Suprapubic skin (tissue), 4 donors: Measurements from ENCODE around the gene OSGEPL1.
A peak's percentile ranks its signal among the peaks of the same experiment; 100 is the strongest.

Experiments used
- EP300 ChIP-seq: sonication (generic); formaldehyde crosslinking; IDR thresholded peaks from one replicate; pipeline ENCODE4 v1.6.1; 2017; ENCODE audit warnings: antibody characterized with exemption
- POLR2A ChIP-seq, 2 donors: fragments of 450-650 bp; IDR thresholded peaks; one replicate each; pipeline ENCODE4 v1.6.1; 2017; ENCODE audit warnings: antibody characterized with exemption in 2 of 2, mild to moderate bottlenecking in 2 of 2, moderate library complexity in 2 of 2
- POLR2AphosphoS5 ChIP-seq, 3 donors: sonication (generic); formaldehyde crosslinking; IDR thresholded peaks; one replicate each; pipeline ENCODE4 v1.6.1; 2017; ENCODE audit warnings: antibody characterized with exemption in 3 of 3
- TF ChIP-seq, protein P1 (sequence below), 2 donors: fragments of 200-600 bp in 1 of 2; fragments of 450-650 bp in 1 of 2; sonication (generic) in 1 of 2; IDR thresholded peaks; one replicate each; pipeline ENCODE4 v1.5.1; 2016 to 2019; ENCODE audit warnings: antibody characterized with exemption in 2 of 2, mild to moderate bottlenecking in 1 of 2, moderate library complexity in 1 of 2

DNA sequence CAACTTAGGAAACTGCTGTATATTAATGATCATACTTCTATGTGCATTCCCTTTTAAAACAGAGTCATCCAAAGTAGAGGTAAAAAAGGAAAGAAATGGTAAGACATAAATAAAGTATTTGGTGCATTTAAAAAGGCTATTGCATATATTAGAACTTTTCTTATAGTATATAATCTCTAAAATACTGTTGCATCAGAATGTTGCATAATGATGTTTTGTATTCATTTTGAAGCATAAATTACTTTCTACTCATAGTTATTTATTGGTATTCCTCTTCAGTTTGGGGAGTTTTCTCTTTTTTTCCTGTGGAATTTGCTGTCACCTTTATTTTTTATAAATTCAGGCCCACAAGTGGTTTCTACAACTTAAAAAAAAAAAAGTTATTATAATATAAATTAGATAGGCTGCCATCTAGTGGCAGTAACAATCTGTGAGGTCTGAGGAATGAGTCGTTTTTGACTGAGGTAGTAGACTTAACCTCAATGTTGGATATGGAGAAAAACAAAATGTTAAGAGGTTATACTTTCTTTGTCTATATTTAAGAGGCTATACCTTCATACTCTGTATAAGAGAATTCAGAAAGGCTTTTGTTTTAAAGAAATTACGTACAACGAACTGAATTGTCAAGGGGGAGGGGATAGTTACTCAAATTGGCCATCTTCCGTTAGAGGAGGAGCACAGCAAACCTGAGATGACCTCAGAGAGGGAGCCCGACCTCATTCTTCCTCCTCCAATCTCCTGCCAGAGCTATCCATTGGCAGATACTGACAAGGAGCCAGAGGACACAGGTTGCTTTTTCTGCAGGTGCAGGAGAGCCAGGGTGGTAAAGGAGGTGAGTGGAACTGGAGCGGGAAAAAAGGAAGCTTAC, 64.3 kb downstream of the OSGEPL1 start:
- TF ChIP-seq POLR2A (IDR thresholded peaks at IDR 0.05) (no peak), POLR2AphosphoS5 (IDR thresholded peaks at IDR 0.05) (no peak), EP300 (no peak)
- TF ChIP-seq, protein P1, sequence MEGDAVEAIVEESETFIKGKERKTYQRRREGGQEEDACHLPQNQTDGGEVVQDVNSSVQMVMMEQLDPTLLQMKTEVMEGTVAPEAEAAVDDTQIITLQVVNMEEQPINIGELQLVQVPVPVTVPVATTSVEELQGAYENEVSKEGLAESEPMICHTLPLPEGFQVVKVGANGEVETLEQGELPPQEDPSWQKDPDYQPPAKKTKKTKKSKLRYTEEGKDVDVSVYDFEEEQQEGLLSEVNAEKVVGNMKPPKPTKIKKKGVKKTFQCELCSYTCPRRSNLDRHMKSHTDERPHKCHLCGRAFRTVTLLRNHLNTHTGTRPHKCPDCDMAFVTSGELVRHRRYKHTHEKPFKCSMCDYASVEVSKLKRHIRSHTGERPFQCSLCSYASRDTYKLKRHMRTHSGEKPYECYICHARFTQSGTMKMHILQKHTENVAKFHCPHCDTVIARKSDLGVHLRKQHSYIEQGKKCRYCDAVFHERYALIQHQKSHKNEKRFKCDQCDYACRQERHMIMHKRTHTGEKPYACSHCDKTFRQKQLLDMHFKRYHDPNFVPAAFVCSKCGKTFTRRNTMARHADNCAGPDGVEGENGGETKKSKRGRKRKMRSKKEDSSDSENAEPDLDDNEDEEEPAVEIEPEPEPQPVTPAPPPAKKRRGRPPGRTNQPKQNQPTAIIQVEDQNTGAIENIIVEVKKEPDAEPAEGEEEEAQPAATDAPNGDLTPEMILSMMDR (IDR thresholded peaks at IDR 0.05): peak; percentile 23 to 49
